GM18858 (cell line): ENCODE data around the gene CDT1.

Experiments
- ATAC-seq: cut with Tn5 transposase; IDR thresholded peaks from one replicate; pipeline ENCODE4 v1.9.1; 2021; ENCODE audit not compliant: unreplicated experiment

CDT1 gene

GRCh38 chr16:88835383-88835782 is 31.8 kb downstream of the CDT1 start:
- ATAC-seq = no peak

- ATAC-seq = no peak
Observed at GRCh38 chr16:88835818-88836217, 32.2 kb downstream of the CDT1 start.

- ATAC-seq = no peak
Observed at GRCh38 chr16:88836791-88837190, 33.2 kb downstream of the CDT1 start.

- ATAC-seq = no peak
Observed at GRCh38 chr16:88837806-88838205, 34.2 kb downstream of the CDT1 start.

GRCh38 chr16:88838566-88838965 is 35.0 kb downstream of the CDT1 start:
- ATAC-seq = no peak

GRCh38 chr16:88839026-88839529 is 35.5 kb downstream of the CDT1 start:
- ATAC-seq = no peak

GRCh38 chr16:88839745-88840599 is 36.4 kb downstream of the CDT1 start:
- no peak for ATAC-seq

GRCh38 chr16:88840600-88841215 is 37.1 kb downstream of the CDT1 start:
- no peak for ATAC-seq

GRCh38 chr16:88841521-88842307 is 38.1 kb downstream of the CDT1 start:
- ATAC-seq = no peak

GRCh38 chr16:88842308-88842756 is 38.7 kb downstream of the CDT1 start:
- ATAC-seq = no peak

GRCh38 chr16:88842806-88843205 is 39.2 kb downstream of the CDT1 start:
- ATAC-seq = no peak

- no peak for ATAC-seq
Observed at GRCh38 chr16:88843256-88843655, 39.7 kb downstream of the CDT1 start.

GRCh38 chr16:88844419-88845036 is 40.9 kb downstream of the CDT1 start:
- ATAC-seq = no peak

- no peak for ATAC-seq
Observed at GRCh38 chr16:88846088-88846487, 42.5 kb downstream of the CDT1 start.

- ATAC-seq = no peak
Observed at GRCh38 chr16:88847654-88848053, 44.1 kb downstream of the CDT1 start.

GRCh38 chr16:88848557-88848956 is 45.0 kb downstream of the CDT1 start:
- no peak for ATAC-seq

- ATAC-seq = no peak
Observed at GRCh38 chr16:88850531-88851199, 47.1 kb downstream of the CDT1 start.

GRCh38 chr16:88851616-88852015 is 48.0 kb downstream of the CDT1 start:
- ATAC-seq = no peak

GRCh38 chr16:88853325-88853941 is 49.8 kb downstream of the CDT1 start:
- no peak for ATAC-seq
